PFSK-1 (cell line): Measurements from ENCODE around the gene PLEKHG4B.

Source experiments
- FOXP2 ChIP-seq: optimal IDR thresholded peaks from 2 replicates; pipeline ENCODE3; 2011; ENCODE audit warnings: borderline replicate concordance, control low read depth, inconsistent platforms; ENCODE audit not compliant: insufficient read depth; ENCODE audit errors: extremely low read length, extremely low read depth
- POLR2AphosphoS5 ChIP-seq: IDR thresholded peaks from 2 replicates; pipeline ENCODE4 v1.6.1; 2012; ENCODE audit warnings: low read depth, mild to moderate bottlenecking, control low read depth, low read length, moderate library complexity
- REST ChIP-seq, 2 experiments: IDR thresholded peaks; 2 replicates each; pipeline versions ENCODE4 v1.6.1 to v1.8.0; 2011 to 2012; ENCODE audit warnings: low read depth in 2 of 2, low read length in 2 of 2, control low read depth in 1 of 2, inconsistent platforms in 1 of 2, mild to moderate bottlenecking in 1 of 2, moderate library complexity in 1 of 2; ENCODE audit not compliant: insufficient read depth in 1 of 2
- SIN3A ChIP-seq: IDR thresholded peaks from 2 replicates; pipeline ENCODE4 v1.6.1; 2012; ENCODE audit warnings: mild to moderate bottlenecking, low read length, moderate library complexity, borderline replicate concordance; ENCODE audit not compliant: insufficient read depth
- TAF1 ChIP-seq: IDR thresholded peaks from 2 replicates; pipeline ENCODE4 v1.6.1; 2012; ENCODE audit warnings: low read length, control low read depth, borderline replicate concordance; ENCODE audit not compliant: insufficient read depth

The PLEKHG4B gene

GRCh38 chr5:213803-214395, 121.9 kb downstream of the PLEKHG4B start:
- no peak for TF ChIP-seq REST (IDR thresholded peaks at IDR 0.05; ENCODE audit: insufficient read depth in 1 of 2, low read depth in 2 of 2, low read length in 2 of 2)
- TF ChIP-seq TAF1 = no peak
- no peak for TF ChIP-seq FOXP2
- no peak for TF ChIP-seq POLR2AphosphoS5
- no peak for TF ChIP-seq SIN3A

GRCh38 chr5:217494-218456, 125.8 kb downstream of the PLEKHG4B start, which contains the start of the genes CCDC127 and SDHA:
TSS of gene CCDC127 (minus strand) at chr5:218153. CDS start at chr5:216849, 1,304 bp downstream.
TSS of gene SDHA (plus strand) at chr5:218320. CDS start at chr5:218356, 36 bp downstream.
- TF ChIP-seq REST (IDR thresholded peaks at IDR 0.05; ENCODE audit: insufficient read depth in 1 of 2, low read depth in 2 of 2, low read length in 2 of 2) = 0 out of 4 replicates have a peak, but pooled peaks of 1 of the 2 experiments have one; percentile 10
- peak; percentile 69 for TF ChIP-seq POLR2AphosphoS5
- TF ChIP-seq TAF1 = peak; percentile 65; the same call in 1 of the 2 replicates

GRCh38 chr5:218457-219291, 126.7 kb downstream of the PLEKHG4B start:
- TF ChIP-seq REST (IDR thresholded peaks at IDR 0.05; ENCODE audit: insufficient read depth in 1 of 2, low read depth in 2 of 2, low read length in 2 of 2) = no peak
- TF ChIP-seq POLR2AphosphoS5 = no peak
- TF ChIP-seq FOXP2 = no peak
- no peak; the same call in 1 of the 2 replicates for TF ChIP-seq SIN3A
- no peak for TF ChIP-seq TAF1

- no peak for TF ChIP-seq REST (IDR thresholded peaks at IDR 0.05; ENCODE audit: insufficient read depth in 1 of 2, low read depth in 2 of 2, low read length in 2 of 2)
- no peak for TF ChIP-seq TAF1
- no peak for TF ChIP-seq POLR2AphosphoS5
- TF ChIP-seq SIN3A = no peak
- TF ChIP-seq FOXP2 = no peak
Observed at GRCh38 chr5:219460-219863, 127.5 kb downstream of the PLEKHG4B start.
